Loucy (cell line): ENCODE data around the gene RBM26.

Experiments
- EZH2phosphoT487 ChIP-seq: fragments of 200-600 bp; IDR thresholded peaks from 2 replicates; pipeline ENCODE4 v1.6.1; 2018; ENCODE audit warnings: antibody characterized with exemption, mild to moderate bottlenecking, moderate library complexity, borderline replicate concordance
- TF ChIP-seq, protein P1 (sequence below): fragments of 200-600 bp; sonication (generic); conservative IDR thresholded peaks from 2 replicates; pipeline ENCODE4 v1.5.1; 2014; ENCODE audit warnings: mild to moderate bottlenecking, antibody characterized with exemption, low read length

DNA sequence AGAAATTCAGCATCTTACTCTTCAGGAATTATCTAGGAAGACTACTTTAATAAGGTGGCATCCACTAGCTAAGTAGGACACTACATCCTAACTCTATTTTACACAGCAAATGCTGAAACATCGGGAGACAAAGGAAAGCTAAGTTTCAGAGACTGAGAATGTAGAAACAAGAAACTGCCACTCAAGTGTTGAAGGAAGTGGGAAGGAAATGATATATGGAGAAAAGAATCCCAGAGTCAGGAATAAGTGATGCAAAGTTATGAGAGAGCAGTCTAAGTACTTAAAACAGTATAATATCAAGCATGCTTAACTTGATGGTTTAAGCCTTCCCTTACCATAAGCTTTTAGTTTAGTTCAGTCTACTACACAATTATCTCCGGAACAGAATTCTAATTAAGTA, 52.4 kb downstream of the RBM26 start:
- TF ChIP-seq, protein P1, sequence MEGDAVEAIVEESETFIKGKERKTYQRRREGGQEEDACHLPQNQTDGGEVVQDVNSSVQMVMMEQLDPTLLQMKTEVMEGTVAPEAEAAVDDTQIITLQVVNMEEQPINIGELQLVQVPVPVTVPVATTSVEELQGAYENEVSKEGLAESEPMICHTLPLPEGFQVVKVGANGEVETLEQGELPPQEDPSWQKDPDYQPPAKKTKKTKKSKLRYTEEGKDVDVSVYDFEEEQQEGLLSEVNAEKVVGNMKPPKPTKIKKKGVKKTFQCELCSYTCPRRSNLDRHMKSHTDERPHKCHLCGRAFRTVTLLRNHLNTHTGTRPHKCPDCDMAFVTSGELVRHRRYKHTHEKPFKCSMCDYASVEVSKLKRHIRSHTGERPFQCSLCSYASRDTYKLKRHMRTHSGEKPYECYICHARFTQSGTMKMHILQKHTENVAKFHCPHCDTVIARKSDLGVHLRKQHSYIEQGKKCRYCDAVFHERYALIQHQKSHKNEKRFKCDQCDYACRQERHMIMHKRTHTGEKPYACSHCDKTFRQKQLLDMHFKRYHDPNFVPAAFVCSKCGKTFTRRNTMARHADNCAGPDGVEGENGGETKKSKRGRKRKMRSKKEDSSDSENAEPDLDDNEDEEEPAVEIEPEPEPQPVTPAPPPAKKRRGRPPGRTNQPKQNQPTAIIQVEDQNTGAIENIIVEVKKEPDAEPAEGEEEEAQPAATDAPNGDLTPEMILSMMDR: no peak
- no peak for TF ChIP-seq EZH2phosphoT487
